CD8-positive, alpha-beta memory T cell (primary cell): ENCODE data around the gene RALGPS2. TPM values are rescaled to one million over a fixed set of nuclear protein-coding genes. Genes with fewer than 3 reads are reported as not detected.

Experiments
- CTCF ChIA-PET: fragments of 350-600 bp; sonication (Branson Sonifier 250); formaldehyde crosslinking; loops from one replicate; lab custom pipeline; 2021; ENCODE audit warnings: antibody characterized with exemption; lab: Charles Lee
- POLR2A ChIA-PET: fragments of 350-600 bp; sonication (Branson Sonifier 250); formaldehyde crosslinking; loops from one replicate; lab custom pipeline; 2021; ENCODE audit warnings: antibody characterized with exemption; lab: Charles Lee
- DNase-seq, 5 donors: peaks; one replicate each; pipeline versions ENCODE4 v3.0.0 to v3.0.0-alpha.2; 2020 to 2022; ENCODE audit warnings: mixed read lengths in 1 of 5
- H3K27ac ChIP-seq: one replicate; pipeline ENCODE4 v1.7.0; 2013; ENCODE audit warnings: low read depth, mild to moderate bottlenecking, low read length, moderate library complexity
- H3K27me3 ChIP-seq: 2 replicates; pipeline ENCODE4 v1.7.0; 2013; ENCODE audit warnings: low read length, mild to moderate bottlenecking; ENCODE audit not compliant: insufficient read depth, poor library complexity, severe bottlenecking
- H3K36me3 ChIP-seq: 2 replicates; pipeline ENCODE4 v1.7.0; 2013; ENCODE audit warnings: mild to moderate bottlenecking, low read length, moderate library complexity; ENCODE audit not compliant: insufficient read depth
- H3K4me1 ChIP-seq: 2 replicates; pipeline ENCODE4 v1.7.0; 2013; ENCODE audit warnings: mild to moderate bottlenecking, low read length, moderate library complexity; ENCODE audit not compliant: insufficient read depth
- H3K4me3 ChIP-seq: 2 replicates; pipeline ENCODE4 v1.7.0; 2013; ENCODE audit warnings: mild to moderate bottlenecking, low read length
- H3K9me3 ChIP-seq: 2 replicates; pipeline ENCODE4 v1.7.0; 2013; ENCODE audit warnings: mild to moderate bottlenecking, low read length
- H3K27ac Mint-ChIP-seq, 8 donors: one replicate each; pipeline ENCODE4 v1.8.0; 2020 to 2021; ENCODE audit warnings: mixed read lengths in 8 of 8, mild to moderate bottlenecking in 6 of 8, inconsistent platforms in 3 of 8, moderate library complexity in 3 of 8
- H3K27me3 Mint-ChIP-seq, 2 donors: one replicate each; pipeline ENCODE4 v1.8.0; 2020 to 2021; ENCODE audit warnings: mixed read lengths in 2 of 2, mild to moderate bottlenecking in 1 of 2, moderate library complexity in 1 of 2
- H3K36me3 Mint-ChIP-seq, 3 donors: one replicate each; pipeline ENCODE4 v1.8.0; 2020 to 2021; ENCODE audit warnings: mixed read lengths in 3 of 3, inconsistent platforms in 1 of 3, mild to moderate bottlenecking in 1 of 3
- H3K4me1 Mint-ChIP-seq, 3 donors: one replicate each; pipeline ENCODE4 v1.8.0; 2020 to 2021; ENCODE audit warnings: mixed read lengths in 3 of 3, inconsistent platforms in 1 of 3, mild to moderate bottlenecking in 1 of 3
- H3K4me3 Mint-ChIP-seq, 7 donors: one replicate each; pipeline ENCODE4 v1.8.0; 2020 to 2021; ENCODE audit warnings: mixed read lengths in 7 of 7, mild to moderate bottlenecking in 6 of 7, moderate library complexity in 4 of 7, inconsistent platforms in 2 of 7
- H3K9me3 Mint-ChIP-seq, 5 donors: one replicate each; pipeline ENCODE4 v1.8.0; 2020 to 2022; ENCODE audit warnings: mixed read lengths in 5 of 5, mild to moderate bottlenecking in 3 of 5, moderate library complexity in 2 of 5, inconsistent platforms in 1 of 5
- polyA plus RNA-seq: library from polyadenylated mRNA; unstranded; fragments of 300-500 nt; fragmentation: Illumina TruSeq; gene quantifications from one replicate; pipeline ENCODE4 v1.2.3, GENCODE V29; 2021
- total RNA-seq, 2 experiments: library from RNA; stranded (reverse); gene quantifications; one replicate each; pipeline ENCODE4 v1.2.3, GENCODE V29; 2021

RALGPS2 gene
- total and polyA plus RNA-seq, 3 experiments from 2014 or later: 1.8 to 4.1 (median 2.1) TPM

- no peaks in the 10 kb centered on the region for H3K4me1 ChIP-seq
- H3K36me3 Mint-ChIP-seq: no peaks in the 10 kb centered on the region
- H3K9me3 ChIP-seq: no peaks in the 10 kb centered on the region
- no peak for DNase-seq
- H3K27ac Mint-ChIP-seq: no peak overlapping the region
- peaks cover 0 to 2% (median 0%) of the 10 kb centered on the region in 5 donors for H3K9me3 Mint-ChIP-seq
- no peak overlapping the region for H3K4me3 Mint-ChIP-seq
- ChIA-PET POLR2A (interaction anchor here (0.6 kb wide), 1 partner anchor 183 kb away, joined by 3 read pairs; no protein-coding TSS in a partner anchor), CTCF (no interaction called here)
- H3K27me3 ChIP-seq: no peaks in the 10 kb centered on the region
- H3K4me1 Mint-ChIP-seq: no peaks in the 10 kb centered on the region
- H3K27me3 Mint-ChIP-seq: peaks cover 4 to 7% of the 10 kb centered on the region in 2 donors
- no peak overlapping the region for H3K27ac ChIP-seq
- no peaks in the 10 kb centered on the region for H3K36me3 ChIP-seq
- H3K4me3 ChIP-seq: no peak overlapping the region
Observed at GRCh38 chr1:178688244-178688643, 36.8 kb upstream of the RALGPS2 start.

- no peaks in the 10 kb centered on the region for H3K36me3 ChIP-seq
- ChIA-PET CTCF (no interaction called here), POLR2A (no interaction called here)
- Mint-ChIP-seq H3K36me3 (no peaks in the 10 kb centered on the region), H3K4me1 (no peaks in the 10 kb centered on the region), H3K27ac (no peak overlapping the region), H3K4me3 (no peak overlapping the region), H3K27me3 (peaks cover 2 to 4% of the 10 kb centered on the region in 2 donors), H3K9me3 (peaks cover 0 to 2% (median 0%) of the 10 kb centered on the region in 5 donors)
- H3K4me1 ChIP-seq: no peaks in the 10 kb centered on the region
- no peak for DNase-seq
- no peaks in the 10 kb centered on the region for H3K27me3 ChIP-seq
- H3K4me3 ChIP-seq: no peak overlapping the region
- H3K27ac ChIP-seq: no peak overlapping the region
- no peaks in the 10 kb centered on the region for H3K9me3 ChIP-seq
Observed at GRCh38 chr1:178689769-178690168, 35.3 kb upstream of the RALGPS2 start.

- Histone ChIP-seq H3K9me3 (no peaks in the 10 kb centered on the region), H3K27ac (no peak overlapping the region), H3K36me3 (no peaks in the 10 kb centered on the region), H3K4me1 (no peaks in the 10 kb centered on the region), H3K27me3 (no peaks in the 10 kb centered on the region), H3K4me3 (no peak overlapping the region)
- no peak for DNase-seq
- Mint-ChIP-seq H3K9me3 (peaks cover 0 to 2% (median 0%) of the 10 kb centered on the region in 5 donors), H3K4me3 (no peak overlapping the region), H3K27me3 (peaks cover 2 to 4% of the 10 kb centered on the region in 2 donors), H3K27ac (peak overlapping the region in 1 of 8 donors; percentile 17), H3K4me1 (no peaks in the 10 kb centered on the region), H3K36me3 (no peaks in the 10 kb centered on the region)
- ChIA-PET POLR2A (no interaction called here), CTCF (no interaction called here)
Observed at GRCh38 chr1:178690496-178690895, 34.5 kb upstream of the RALGPS2 start.

- CTCF ChIA-PET: no interaction called here
- POLR2A ChIA-PET: no interaction called here
Observed at GRCh38 chr1:178692564-178693327, 32.3 kb upstream of the RALGPS2 start.

GRCh38 chr1:178693366-178693765 lies 31.7 kb upstream of the RALGPS2 start:
- H3K4me1 ChIP-seq: no peaks in the 10 kb centered on the region
- no peaks in the 10 kb centered on the region for H3K4me1 Mint-ChIP-seq
- DNase-seq: no peak
- H3K27ac ChIP-seq: no peak overlapping the region
- H3K27ac Mint-ChIP-seq: no peak overlapping the region
- no peaks in the 10 kb centered on the region for H3K36me3 Mint-ChIP-seq
- H3K27me3 Mint-ChIP-seq: peaks cover 2 to 3% of the 10 kb centered on the region in 2 donors
- H3K27me3 ChIP-seq: no peaks in the 10 kb centered on the region
- no peak overlapping the region for H3K4me3 ChIP-seq
- ChIA-PET CTCF (no interaction called here), POLR2A (no interaction called here)
- no peaks in the 10 kb centered on the region for H3K9me3 ChIP-seq
- H3K4me3 Mint-ChIP-seq: no peak overlapping the region
- no peaks in the 10 kb centered on the region for H3K36me3 ChIP-seq
- peaks cover 0 to 2% (median 0%) of the 10 kb centered on the region in 5 donors for H3K9me3 Mint-ChIP-seq

More at GRCh38 chr1:178692564-178693327, 32.3 kb upstream of the RALGPS2 start:
- H3K4me3 Mint-ChIP-seq: no peak overlapping the region
- no peaks in the 10 kb centered on the region for H3K4me1 Mint-ChIP-seq
- no peak overlapping the region for H3K27ac Mint-ChIP-seq
- no peaks in the 10 kb centered on the region for H3K36me3 Mint-ChIP-seq
- Histone ChIP-seq H3K9me3 (no peaks in the 10 kb centered on the region), H3K4me1 (no peaks in the 10 kb centered on the region), H3K27ac (no peak overlapping the region), H3K36me3 (no peaks in the 10 kb centered on the region), H3K27me3 (no peaks in the 10 kb centered on the region), H3K4me3 (no peak overlapping the region)
- no peak for DNase-seq
- H3K9me3 Mint-ChIP-seq: peaks cover 0 to 2% (median 0%) of the 10 kb centered on the region in 5 donors
- H3K27me3 Mint-ChIP-seq: peaks cover 2 to 4% of the 10 kb centered on the region in 2 donors

GRCh38 chr1:178694923-178695525 lies 30.0 kb upstream of the RALGPS2 start:
- Histone ChIP-seq H3K27me3 (no peaks in the 10 kb centered on the region), H3K4me3 (no peak overlapping the region), H3K27ac (no peak overlapping the region), H3K36me3 (no peaks in the 10 kb centered on the region), H3K4me1 (no peaks in the 10 kb centered on the region), H3K9me3 (no peaks in the 10 kb centered on the region)
- ChIA-PET POLR2A (no interaction called here), CTCF (no interaction called here)
- Mint-ChIP-seq H3K36me3 (no peaks in the 10 kb centered on the region), H3K4me1 (no peaks in the 10 kb centered on the region), H3K9me3 (peaks cover 0 to 2% (median 0%) of the 10 kb centered on the region in 5 donors), H3K27me3 (peaks cover 0 to 4% of the 10 kb centered on the region in 2 donors), H3K4me3 (no peak overlapping the region), H3K27ac (no peak overlapping the region)
- DNase-seq: no peak

GRCh38 chr1:178702146-178702545 lies 22.9 kb upstream of the RALGPS2 start:
- no peak for DNase-seq
- no peaks in the 10 kb centered on the region for H3K27me3 ChIP-seq
- no peak overlapping the region for H3K4me3 ChIP-seq
- Mint-ChIP-seq H3K4me1 (no peaks in the 10 kb centered on the region), H3K36me3 (no peaks in the 10 kb centered on the region), H3K9me3 (no peaks in the 10 kb centered on the region), H3K4me3 (no peak overlapping the region), H3K27ac (no peak overlapping the region), H3K27me3 (peaks cover 12 to 34% of the 10 kb centered on the region in 2 donors)
- no peaks in the 10 kb centered on the region for H3K4me1 ChIP-seq
- H3K36me3 ChIP-seq: no peaks in the 10 kb centered on the region
- POLR2A ChIA-PET: no interaction called here
- CTCF ChIA-PET: no interaction called here
- no peak overlapping the region for H3K27ac ChIP-seq
- no peaks in the 10 kb centered on the region for H3K9me3 ChIP-seq

- no peaks in the 10 kb centered on the region for H3K27me3 ChIP-seq
- H3K27ac ChIP-seq: no peak overlapping the region
- no peaks in the 10 kb centered on the region for H3K36me3 ChIP-seq
- Mint-ChIP-seq H3K27me3 (peaks cover 14 to 47% of the 10 kb centered on the region in 2 donors), H3K4me3 (no peak overlapping the region), H3K36me3 (no peaks in the 10 kb centered on the region), H3K27ac (no peak overlapping the region), H3K9me3 (no peaks in the 10 kb centered on the region), H3K4me1 (no peaks in the 10 kb centered on the region)
- CTCF ChIA-PET: no interaction called here
- no peak for DNase-seq
- no peaks in the 10 kb centered on the region for H3K4me1 ChIP-seq
- POLR2A ChIA-PET: no interaction called here
- no peaks in the 10 kb centered on the region for H3K9me3 ChIP-seq
- no peak overlapping the region for H3K4me3 ChIP-seq
Observed at GRCh38 chr1:178704833-178705232, 20.2 kb upstream of the RALGPS2 start.
